Breast epithelium (tissue), 3 donors: ENCODE results near the gene NTSR2.

Experiments used
- CTCF ChIP-seq, 3 donors: fragments of 450-650 bp; IDR thresholded peaks; one replicate each; pipeline ENCODE4 v1.5.1; 2016 to 2017; ENCODE audit warnings: antibody characterized with exemption in 3 of 3, mild to moderate bottlenecking in 3 of 3, moderate library complexity in 3 of 3
- POLR2A ChIP-seq: fragments of 450-650 bp; IDR thresholded peaks from one replicate; pipeline ENCODE4 v1.6.1; 2016; ENCODE audit warnings: antibody characterized with exemption, mild to moderate bottlenecking, moderate library complexity
- POLR2AphosphoS5 ChIP-seq, 3 donors: sonication (generic); formaldehyde crosslinking; IDR thresholded peaks; one replicate each; pipeline ENCODE4 v1.6.1; 2017; ENCODE audit warnings: antibody characterized with exemption in 3 of 3

GRCh38 chr2:11611251-11611650 is 58.7 kb downstream of the NTSR2 start:
- TF ChIP-seq CTCF (IDR thresholded peaks at IDR 0.05) = no peak
- no peak for TF ChIP-seq POLR2A
- no peak for TF ChIP-seq POLR2AphosphoS5 (IDR thresholded peaks at IDR 0.05)
